Natural killer cell (primary cell): ENCODE results near the gene IGSF9. TPM values are rescaled to one million over a fixed set of nuclear protein-coding genes. Genes with fewer than 3 reads are reported as not detected.

Experiments used
- ATAC-seq, 3 donors: fragments of 150-1000 bp in 2 of 3; fragments of 200-7000 bp in 1 of 3; cut with Tn5 transposase; 1 replicate in 1 of 3; 2 replicates in 2 of 3; pipeline ENCODE4 v1.10.0; 2021; ENCODE audit warnings: mild to moderate bottlenecking in 2 of 3, moderate library complexity in 2 of 3
- DNase-seq, 2 donors: peaks; one replicate each; pipeline versions ENCODE4 v3.0.0 to v3.0.0-alpha.2; 2013 to 2021; ENCODE audit warnings: mixed read lengths in 1 of 2
- H3K27ac ChIP-seq: one replicate; pipeline ENCODE4 v1.5.1; 2013; ENCODE audit warnings: mild to moderate bottlenecking, low read length
- H3K27me3 ChIP-seq: one replicate; pipeline ENCODE4 v1.6.1; 2013; ENCODE audit warnings: low read length; ENCODE audit not compliant: control insufficient read depth, insufficient read depth
- H3K36me3 ChIP-seq: one replicate; pipeline ENCODE4 v1.6.1; 2013; ENCODE audit warnings: low read length; ENCODE audit not compliant: control insufficient read depth, insufficient read depth
- H3K4me1 ChIP-seq: one replicate; pipeline ENCODE4 v1.6.1; 2013; ENCODE audit warnings: low read length; ENCODE audit not compliant: control insufficient read depth, insufficient read depth
- H3K4me3 ChIP-seq: one replicate; pipeline ENCODE4 v1.5.1; 2013; ENCODE audit warnings: low read length
- H3K9me3 ChIP-seq: one replicate; pipeline ENCODE4 v1.6.1; 2013; ENCODE audit warnings: low read length; ENCODE audit not compliant: control insufficient read depth, insufficient read depth
- H3K27ac Mint-ChIP-seq, 2 donors: one replicate each; pipeline ENCODE4 v1.8.0; 2022; ENCODE audit warnings: mild to moderate bottlenecking in 2 of 2, mixed read lengths in 2 of 2, moderate library complexity in 1 of 2
- H3K27me3 Mint-ChIP-seq, 2 donors: one replicate each; pipeline ENCODE4 v1.8.0; 2022; ENCODE audit warnings: low read depth in 2 of 2, mixed read lengths in 2 of 2
- H3K36me3 Mint-ChIP-seq: one replicate; pipeline ENCODE4 v1.8.0; 2022; ENCODE audit warnings: mixed read lengths
- H3K4me1 Mint-ChIP-seq, 2 donors: one replicate each; pipeline ENCODE4 v1.8.0; 2022; ENCODE audit warnings: mixed read lengths in 2 of 2
- H3K4me3 Mint-ChIP-seq: one replicate; pipeline ENCODE4 v1.8.0; 2022; ENCODE audit warnings: mild to moderate bottlenecking, moderate library complexity, mixed read lengths
- H3K9me3 Mint-ChIP-seq, 2 donors: one replicate each; pipeline ENCODE4 v1.8.0; 2022; ENCODE audit warnings: mixed read lengths in 2 of 2
- CTCF ChIP-seq: fragments of 200-600 bp; IDR thresholded peaks from one replicate; pipeline ENCODE4 v1.8.0; 2022; ENCODE audit warnings: antibody characterized with exemption
- WGBS: methylation state at CpG from one replicate; pipeline ENCODE4 v1.1.7; 2013; ENCODE audit warnings: missing lambda C conversion rate; ENCODE audit not compliant: insufficient coverage; 5-methylcytosine and 5-hydroxymethylcytosine counted together
- intact Hi-C: fragments of 100-400 bp; cut with micrococcal nuclease; formaldehyde crosslinking; loops from one replicate; pipeline ENCODE4 v1.14.2; 2022
- total RNA-seq, 4 donors: library from RNA; stranded (reverse); fragments of 120-200 nt in 1 of 4; gene quantifications; one replicate each; pipeline versions ENCODE4 v1.2.3 to v1.2.4, GENCODE V29; 2013 to 2022

The IGSF9 gene
- total RNA-seq, 3 donors from 2014 or later (not counting 1 experiment from before 2014, with no cell fraction given), result not detected

- TF ChIP-seq CTCF, result no peak
- intact Hi-C loops, result no loop called here
- H3K27me3 Mint-ChIP-seq, result no peaks in the 10 kb centered on the region
- ATAC-seq, result no peak
- peaks cover 47% of the 10 kb centered on the region for H3K4me1 ChIP-seq
- H3K4me3 Mint-ChIP-seq, result no peak overlapping the region
- H3K27me3 ChIP-seq, result no peaks in the 10 kb centered on the region
- no peak overlapping the region for H3K27ac ChIP-seq
- H3K36me3 ChIP-seq, result peaks cover 45% of the 10 kb centered on the region
- WGBS, result 94% methylated on average over 13 of the region's 13 CpGs
- H3K9me3 ChIP-seq, result no peaks in the 10 kb centered on the region
- H3K4me3 ChIP-seq, result no peak overlapping the region
- peaks cover 63 to 79% of the 10 kb centered on the region in 2 donors for H3K4me1 Mint-ChIP-seq
- DNase-seq, result no peak
- H3K9me3 Mint-ChIP-seq, result no peaks in the 10 kb centered on the region
- peak overlapping the region; percentile 93 to 98 for H3K27ac Mint-ChIP-seq
- peaks cover 9% of the 10 kb centered on the region for H3K36me3 Mint-ChIP-seq
Measured at GRCh38 chr1:159918352-159919200, 26.8 kb downstream of the IGSF9 start.

GRCh38 chr1:159917533-159918351, 27.7 kb downstream of the IGSF9 start:
- peaks cover 9% of the 10 kb centered on the region for H3K36me3 Mint-ChIP-seq
- no peaks in the 10 kb centered on the region for H3K9me3 ChIP-seq
- H3K27me3 ChIP-seq, result no peaks in the 10 kb centered on the region
- no peak for TF ChIP-seq CTCF
- H3K4me3 ChIP-seq, result no peak overlapping the region
- 85% methylated on average over 4 of the region's 5 CpGs for WGBS
- H3K36me3 ChIP-seq, result peaks cover 45% of the 10 kb centered on the region
- DNase-seq, result no peak
- intact Hi-C loops, result no loop called here
- no peaks in the 10 kb centered on the region for H3K27me3 Mint-ChIP-seq
- H3K27ac ChIP-seq, result no peak overlapping the region
- H3K4me1 ChIP-seq, result peaks cover 43% of the 10 kb centered on the region
- H3K27ac Mint-ChIP-seq, result peak overlapping the region; percentile 93 to 98
- no peak for ATAC-seq
- peaks cover 63 to 77% of the 10 kb centered on the region in 2 donors for H3K4me1 Mint-ChIP-seq
- no peaks in the 10 kb centered on the region for H3K9me3 Mint-ChIP-seq
- peak overlapping the region; percentile 57 for H3K4me3 Mint-ChIP-seq

GRCh38 chr1:159916242-159917051, 29.0 kb downstream of the IGSF9 start:
- Histone ChIP-seq H3K27me3 (no peaks in the 10 kb centered on the region), H3K4me1 (peaks cover 43% of the 10 kb centered on the region), H3K9me3 (no peaks in the 10 kb centered on the region), H3K4me3 (no peak overlapping the region), H3K27ac (no peak overlapping the region), H3K36me3 (peaks cover 45% of the 10 kb centered on the region)
- Mint-ChIP-seq H3K36me3 (peaks cover 9% of the 10 kb centered on the region), H3K4me3 (no peak overlapping the region), H3K27ac (peak overlapping the region; percentile 68 to 70), H3K4me1 (peaks cover 63 to 78% of the 10 kb centered on the region in 2 donors), H3K9me3 (no peaks in the 10 kb centered on the region), H3K27me3 (no peaks in the 10 kb centered on the region)
- intact Hi-C loops, result no loop called here
- TF ChIP-seq CTCF, result no peak
- ATAC-seq, result no peak
- DNase-seq, result no peak
- WGBS, result 91% methylated on average over 9 of the region's 9 CpGs
